Measurements from ENCODE around the gene NFASC. TPM values are rescaled to one million over a fixed set of nuclear protein-coding genes. Genes with fewer than 3 reads are reported as not detected.

The NFASC gene
- 0.34 and 1.1 TPM in 2 replicates for total RNA-seq

GRCh38 chr1:204870160-204870912 is at the start of gene NFASC:
TSS of gene NFASC (plus strand) at chr1:204870862. CDS start at chr1:204944316, 73,454 bp downstream.

GRCh38 chr1:205042911-205043806 is 172.5 kb downstream of the NFASC start, which contains the start of gene CNTN2:
TSS of gene CNTN2 (plus strand) at chr1:205043212. CDS start at chr1:205053186, 9,974 bp downstream.

Other genes starting within 250 kb of the NFASC start
- gene LRRN2, start 185.1 kb upstream of the NFASC start, total RNA-seq = not detected in 2 replicates
- not detected in 2 replicates for gene CNTN2, start 172.3 kb downstream of the NFASC start, total RNA-seq
- 2.1 and 3.0 TPM in 2 replicates for gene TMEM81, start 213.6 kb downstream of the NFASC start, total RNA-seq